ENCODE data around the gene XRN2.

DNA sequence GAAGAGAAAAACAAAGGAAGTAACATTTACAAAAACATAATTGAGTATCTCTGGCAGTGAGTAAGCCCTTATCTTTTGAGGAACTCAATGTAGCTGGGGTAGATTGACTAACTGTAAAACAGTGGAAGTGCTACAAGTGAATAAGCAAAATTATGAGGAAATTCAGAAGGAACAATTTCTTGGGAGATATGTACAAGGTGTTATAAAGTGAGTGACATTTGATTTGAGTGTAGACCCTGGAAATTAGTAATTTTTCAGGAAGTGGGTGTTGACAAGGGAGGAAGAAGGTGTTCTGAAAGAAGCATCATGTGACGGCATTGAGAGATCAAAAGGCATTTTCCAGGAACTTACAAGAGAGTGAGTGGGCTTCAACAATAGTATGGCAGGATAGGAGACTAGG, 22.2 kb downstream of the XRN2 start:
- TF ChIP-seq MYC (IDR thresholded peaks at IDR 0.05; ENCODE audit: borderline replicate concordance, low read length) (no peak), HDAC2 (IDR thresholded peaks at IDR 0.05) (no peak), KDM1A (IDR thresholded peaks at IDR 0.05; ENCODE audit: low read depth) (no peak), CTCF (IDR thresholded peaks at IDR 0.05) (no peak), GATA3 (IDR thresholded peaks at IDR 0.05; ENCODE audit: borderline replicate concordance) (no peak), KDM5A (IDR thresholded peaks at IDR 0.05) (no peak), BCL3 (IDR thresholded peaks at IDR 0.05) (no peak), POLR2A (IDR thresholded peaks at IDR 0.05; ENCODE audit: low read length) (no peak), ELK1 (IDR thresholded peaks at IDR 0.05; ENCODE audit: low read depth, low read length) (no peak), RAD21 (conservative IDR thresholded peaks at IDR 0.05 in 1 of 2, IDR thresholded peaks at IDR 0.05 in 1 of 2) (no peak), EHMT2 (IDR thresholded peaks at IDR 0.05; ENCODE audit: low read depth) (no peak), ZFP36 (IDR thresholded peaks at IDR 0.05; ENCODE audit: borderline replicate concordance, partially characterized antibody) (no peak), POLR2AphosphoS2 (conservative IDR thresholded peaks at IDR 0.05; ENCODE audit: low read length) (no peak)

Measured in A549 (cell line).